Measurements from ENCODE around the gene LUZP2.

GRCh38 chr11:24667353-24667968 is 170.6 kb downstream of the LUZP2 start:
- TF ChIP-seq CTCF (IDR thresholded peaks at IDR 0.05), result no peak
- no peak for TF ChIP-seq POLR2AphosphoS5 (IDR thresholded peaks at IDR 0.05)
